Measurements from ENCODE around the gene OR8B8.
"Not testable (repeated sequence)": the region's sequence is repeated elsewhere in the genome, so short reads cannot be mapped to it uniquely, and the experiment has no call there.

Gene OR8B8

GRCh38 chr11:124467381-124467927, 22.0 kb upstream of the OR8B8 start:
- no peak overlapping the region for H3K18ac ChIP-seq (ENCODE audit: low read length)
- no peak overlapping the region for H3K4me3 ChIP-seq (ENCODE audit: low read length)
- H4K8ac ChIP-seq (ENCODE audit: low read depth, low read length): no peak overlapping the region
- H3K79me2 ChIP-seq (ENCODE audit: control insufficient read depth, insufficient read depth, low read length): no peaks in the 10 kb centered on the region
- H3K4me1 ChIP-seq (ENCODE audit: control insufficient read depth, low read depth, low read length): no peaks in the 10 kb centered on the region
- H3K79me1 ChIP-seq (ENCODE audit: low read length): no peaks in the 10 kb centered on the region
- H3K36me3 ChIP-seq (ENCODE audit: control insufficient read depth, insufficient read depth, low read length): no peaks in the 10 kb centered on the region
- no peak overlapping the region for H3K4me2 ChIP-seq (ENCODE audit: low read length)
- H2AK5ac ChIP-seq (ENCODE audit: low read length): no peak overlapping the region
- H3K56ac ChIP-seq (ENCODE audit: low read length): no peak overlapping the region
- no peak for DNase-seq
- H3K23ac ChIP-seq (ENCODE audit: low read length): no peak overlapping the region
- H2BK120ac ChIP-seq (ENCODE audit: low read depth, low read length): no peak overlapping the region
- no peak overlapping the region for H3K4ac ChIP-seq (ENCODE audit: low read depth, low read length)
- H4K5ac ChIP-seq (ENCODE audit: low read length): no peak overlapping the region
- no peaks in the 10 kb centered on the region for H3K27me3 ChIP-seq (ENCODE audit: insufficient read depth, low read length, poor library complexity)
- no peak overlapping the region for H3K9ac ChIP-seq (ENCODE audit: low read length)
- H2BK5ac ChIP-seq (ENCODE audit: low read length): no peak overlapping the region
- WGBS (ENCODE audit: extremely low coverage, insufficient coverage, low lambda C conversion rate): no CpG with 5 or more reads among the region's 8 CpGs
- H2BK15ac ChIP-seq (replicated peaks; ENCODE audit: low read depth): no peak overlapping the region
- H3K27ac ChIP-seq (ENCODE audit: low read depth, low read length): no peak overlapping the region

- no peak overlapping the region for H3K56ac ChIP-seq (ENCODE audit: low read length)
- H3K18ac ChIP-seq (ENCODE audit: low read length): no peak overlapping the region
- H3K4me1 ChIP-seq (ENCODE audit: control insufficient read depth, low read depth, low read length): no peaks in the 10 kb centered on the region
- no CpG with 5 or more reads among the region's 4 CpGs for WGBS (ENCODE audit: extremely low coverage, insufficient coverage, low lambda C conversion rate)
- no peak overlapping the region for H3K4me3 ChIP-seq (ENCODE audit: low read length)
- no peaks in the 10 kb centered on the region for H3K27me3 ChIP-seq (ENCODE audit: insufficient read depth, low read length, poor library complexity)
- H3K4me2 ChIP-seq (ENCODE audit: low read length): no peak overlapping the region
- H3K9ac ChIP-seq (ENCODE audit: low read length): no peak overlapping the region
- no peak overlapping the region for H2AK5ac ChIP-seq (ENCODE audit: low read length)
- no peaks in the 10 kb centered on the region for H3K79me1 ChIP-seq (ENCODE audit: low read length)
- H2BK5ac ChIP-seq (ENCODE audit: low read length): no peak overlapping the region
- no peak overlapping the region for H2BK15ac ChIP-seq (replicated peaks; ENCODE audit: low read depth)
- H2BK120ac ChIP-seq (ENCODE audit: low read depth, low read length): no peak overlapping the region
- no peak overlapping the region for H3K23ac ChIP-seq (ENCODE audit: low read length)
- H3K4ac ChIP-seq (ENCODE audit: low read depth, low read length): no peak overlapping the region
- H3K27ac ChIP-seq (ENCODE audit: low read depth, low read length): no peak overlapping the region
- no peaks in the 10 kb centered on the region for H3K36me3 ChIP-seq (ENCODE audit: control insufficient read depth, insufficient read depth, low read length)
- H4K8ac ChIP-seq (ENCODE audit: low read depth, low read length): no peak overlapping the region
- no peak for DNase-seq
- H4K5ac ChIP-seq (ENCODE audit: low read length): no peak overlapping the region
- H3K79me2 ChIP-seq (ENCODE audit: control insufficient read depth, insufficient read depth, low read length): no peaks in the 10 kb centered on the region
Observed at GRCh38 chr11:124465368-124465767, 19.9 kb upstream of the OR8B8 start.

- Histone ChIP-seq H3K56ac (ENCODE audit: low read length) (no peak overlapping the region), H2BK120ac (ENCODE audit: low read depth, low read length) (no peak overlapping the region), H3K4me2 (ENCODE audit: low read length) (no peak overlapping the region), H3K79me1 (ENCODE audit: low read length) (no peaks in the 10 kb centered on the region), H3K4ac (ENCODE audit: low read depth, low read length) (no peak overlapping the region), H3K27ac (ENCODE audit: low read depth, low read length) (no peak overlapping the region), H3K23ac (ENCODE audit: low read length) (no peak overlapping the region), H3K9ac (ENCODE audit: low read length) (no peak overlapping the region), H2AK5ac (ENCODE audit: low read length) (no peak overlapping the region), H3K4me1 (ENCODE audit: control insufficient read depth, low read depth, low read length) (no peaks in the 10 kb centered on the region), H2BK5ac (ENCODE audit: low read length) (no peak overlapping the region), H3K79me2 (ENCODE audit: control insufficient read depth, insufficient read depth, low read length) (no peaks in the 10 kb centered on the region), H4K8ac (ENCODE audit: low read depth, low read length) (no peak overlapping the region), H3K18ac (ENCODE audit: low read length) (no peak overlapping the region), H3K36me3 (ENCODE audit: control insufficient read depth, insufficient read depth, low read length) (no peaks in the 10 kb centered on the region), H3K4me3 (ENCODE audit: low read length) (no peak overlapping the region), H2BK15ac (replicated peaks; ENCODE audit: low read depth) (no peak overlapping the region), H3K27me3 (ENCODE audit: insufficient read depth, low read length, poor library complexity) (no peaks in the 10 kb centered on the region), H4K5ac (ENCODE audit: low read length) (no peak overlapping the region)
- no peak for DNase-seq
- WGBS (ENCODE audit: extremely low coverage, insufficient coverage, low lambda C conversion rate): no CpG with 5 or more reads among the region's 5 CpGs
Observed at GRCh38 chr11:124463990-124464389, 18.5 kb upstream of the OR8B8 start.

- no peak overlapping the region for H3K4ac ChIP-seq (ENCODE audit: low read depth, low read length)
- H3K4me2 ChIP-seq (ENCODE audit: low read length): no peak overlapping the region
- DNase-seq: peak; percentile 8
- H3K23ac ChIP-seq (ENCODE audit: low read length): no peak overlapping the region
- H3K79me2 ChIP-seq (ENCODE audit: control insufficient read depth, insufficient read depth, low read length): no peaks in the 10 kb centered on the region
- no CpG with 5 or more reads among the region's 3 CpGs for WGBS (ENCODE audit: extremely low coverage, insufficient coverage, low lambda C conversion rate)
- no peak overlapping the region for H3K56ac ChIP-seq (ENCODE audit: low read length)
- H4K5ac ChIP-seq (ENCODE audit: low read length): no peak overlapping the region
- no peak overlapping the region for H2BK15ac ChIP-seq (replicated peaks; ENCODE audit: low read depth)
- no peak overlapping the region for H3K9ac ChIP-seq (ENCODE audit: low read length)
- H3K4me1 ChIP-seq (ENCODE audit: control insufficient read depth, low read depth, low read length): no peaks in the 10 kb centered on the region
- no peaks in the 10 kb centered on the region for H3K36me3 ChIP-seq (ENCODE audit: control insufficient read depth, insufficient read depth, low read length)
- no peak overlapping the region for H2BK120ac ChIP-seq (ENCODE audit: low read depth, low read length)
- H3K27me3 ChIP-seq (ENCODE audit: insufficient read depth, low read length, poor library complexity): no peaks in the 10 kb centered on the region
- H2AK5ac ChIP-seq (ENCODE audit: low read length): no peak overlapping the region
- no peak overlapping the region for H3K4me3 ChIP-seq (ENCODE audit: low read length)
- H3K18ac ChIP-seq (ENCODE audit: low read length): no peak overlapping the region
- H2BK5ac ChIP-seq (ENCODE audit: low read length): no peak overlapping the region
- H3K79me1 ChIP-seq (ENCODE audit: low read length): no peaks in the 10 kb centered on the region
- H3K27ac ChIP-seq (ENCODE audit: low read depth, low read length): no peak overlapping the region
- no peak overlapping the region for H4K8ac ChIP-seq (ENCODE audit: low read depth, low read length)
Observed at GRCh38 chr11:124463324-124463723, 17.8 kb upstream of the OR8B8 start.

DNA sequence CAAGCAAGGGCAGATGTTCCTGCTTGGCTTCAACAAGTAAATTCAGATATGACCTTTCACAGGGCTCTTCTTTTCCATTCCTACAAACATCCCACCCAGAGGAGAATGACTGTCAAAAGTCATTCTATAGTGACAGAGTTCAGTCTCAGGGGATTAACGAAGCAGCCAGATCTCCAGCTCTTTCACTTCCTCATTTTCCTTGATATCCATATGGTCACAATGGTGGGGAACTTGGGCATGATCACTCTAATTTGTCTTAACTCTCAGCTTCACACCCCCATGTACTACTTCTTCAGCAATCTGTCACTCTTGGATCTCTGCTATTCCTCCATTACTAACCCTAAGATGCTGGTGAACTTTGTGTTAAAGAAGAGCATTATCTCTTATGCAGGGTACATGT, 15.0 kb upstream of the OR8B8 start:
- H3K4me1 ChIP-seq (ENCODE audit: control insufficient read depth, low read depth, low read length): no peaks in the 10 kb centered on the region
- no peak for DNase-seq
- H2AK5ac ChIP-seq (ENCODE audit: low read length): no peak overlapping the region
- no peak overlapping the region for H4K5ac ChIP-seq (ENCODE audit: low read length)
- no peak overlapping the region for H3K9ac ChIP-seq (ENCODE audit: low read length)
- no peak overlapping the region for H3K4me3 ChIP-seq (ENCODE audit: low read length)
- H4K8ac ChIP-seq (ENCODE audit: low read depth, low read length): no peak overlapping the region
- H3K23ac ChIP-seq (ENCODE audit: low read length): no peak overlapping the region
- H3K4ac ChIP-seq (ENCODE audit: low read depth, low read length): no peak overlapping the region
- H3K79me2 ChIP-seq (ENCODE audit: control insufficient read depth, insufficient read depth, low read length): no peaks in the 10 kb centered on the region
- no peak overlapping the region for H3K4me2 ChIP-seq (ENCODE audit: low read length)
- no peaks in the 10 kb centered on the region for H3K27me3 ChIP-seq (ENCODE audit: insufficient read depth, low read length, poor library complexity)
- no peak overlapping the region for H2BK15ac ChIP-seq (replicated peaks; ENCODE audit: low read depth)
- no peak overlapping the region for H2BK5ac ChIP-seq (ENCODE audit: low read length)
- no peak overlapping the region for H2BK120ac ChIP-seq (ENCODE audit: low read depth, low read length)
- H3K18ac ChIP-seq (ENCODE audit: low read length): no peak overlapping the region
- H3K56ac ChIP-seq (ENCODE audit: low read length): no peak overlapping the region
- no peaks in the 10 kb centered on the region for H3K79me1 ChIP-seq (ENCODE audit: low read length)
- WGBS (ENCODE audit: extremely low coverage, insufficient coverage, low lambda C conversion rate): no CpG with 5 or more reads among the region's 1 CpG
- no peak overlapping the region for H3K27ac ChIP-seq (ENCODE audit: low read depth, low read length)
- no peaks in the 10 kb centered on the region for H3K36me3 ChIP-seq (ENCODE audit: control insufficient read depth, insufficient read depth, low read length)

DNA sequence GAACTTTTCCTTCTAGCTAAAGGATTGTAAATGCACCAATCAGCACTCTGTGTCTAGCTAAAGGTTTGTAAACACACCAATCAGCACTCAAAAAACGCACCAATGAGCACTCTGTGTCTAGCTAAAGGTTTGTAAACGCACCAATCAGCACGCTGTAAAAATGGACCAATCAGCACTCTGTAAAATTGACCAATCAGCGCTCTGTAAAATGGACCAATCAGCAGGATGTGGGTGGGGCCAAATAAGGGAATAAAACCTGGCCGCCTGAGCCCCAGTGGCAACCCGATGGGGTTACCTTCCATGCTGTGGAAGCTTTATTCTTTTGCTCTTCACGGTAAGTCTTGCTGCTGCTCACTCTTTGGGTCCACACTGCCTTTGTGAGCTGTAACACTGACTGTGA, 13.9 kb upstream of the OR8B8 start:
- not testable (repeated sequence) for H2AK5ac ChIP-seq (ENCODE audit: low read length); H3K4me1 ChIP-seq (ENCODE audit: control insufficient read depth, low read depth, low read length); H3K4me3 ChIP-seq (ENCODE audit: low read length); H3K23ac ChIP-seq (ENCODE audit: low read length); H3K9ac ChIP-seq (ENCODE audit: low read length); H3K4ac ChIP-seq (ENCODE audit: low read depth, low read length); H3K79me1 ChIP-seq (ENCODE audit: low read length); H2BK120ac ChIP-seq (ENCODE audit: low read depth, low read length); DNase-seq; H4K8ac ChIP-seq (ENCODE audit: low read depth, low read length); H2BK5ac ChIP-seq (ENCODE audit: low read length); H2BK15ac ChIP-seq (replicated peaks; ENCODE audit: low read depth); H3K18ac ChIP-seq (ENCODE audit: low read length); H3K4me2 ChIP-seq (ENCODE audit: low read length); H4K5ac ChIP-seq (ENCODE audit: low read length); H3K27ac ChIP-seq (ENCODE audit: low read depth, low read length); H3K36me3 ChIP-seq (ENCODE audit: control insufficient read depth, insufficient read depth, low read length); H3K27me3 ChIP-seq (ENCODE audit: insufficient read depth, low read length, poor library complexity); H3K56ac ChIP-seq (ENCODE audit: low read length); H3K79me2 ChIP-seq (ENCODE audit: control insufficient read depth, insufficient read depth, low read length)
- WGBS (ENCODE audit: extremely low coverage, insufficient coverage, low lambda C conversion rate): no CpG with 5 or more reads among the region's 7 CpGs
